ENCODE data around the gene MAP3K20.
A peak's percentile ranks its signal among the peaks of the same experiment; 100 is the strongest.
"Not testable (repeated sequence)": the region's sequence is repeated elsewhere in the genome, so short reads cannot be mapped to it uniquely, and the experiment has no call there.

The MAP3K20 gene

DNA sequence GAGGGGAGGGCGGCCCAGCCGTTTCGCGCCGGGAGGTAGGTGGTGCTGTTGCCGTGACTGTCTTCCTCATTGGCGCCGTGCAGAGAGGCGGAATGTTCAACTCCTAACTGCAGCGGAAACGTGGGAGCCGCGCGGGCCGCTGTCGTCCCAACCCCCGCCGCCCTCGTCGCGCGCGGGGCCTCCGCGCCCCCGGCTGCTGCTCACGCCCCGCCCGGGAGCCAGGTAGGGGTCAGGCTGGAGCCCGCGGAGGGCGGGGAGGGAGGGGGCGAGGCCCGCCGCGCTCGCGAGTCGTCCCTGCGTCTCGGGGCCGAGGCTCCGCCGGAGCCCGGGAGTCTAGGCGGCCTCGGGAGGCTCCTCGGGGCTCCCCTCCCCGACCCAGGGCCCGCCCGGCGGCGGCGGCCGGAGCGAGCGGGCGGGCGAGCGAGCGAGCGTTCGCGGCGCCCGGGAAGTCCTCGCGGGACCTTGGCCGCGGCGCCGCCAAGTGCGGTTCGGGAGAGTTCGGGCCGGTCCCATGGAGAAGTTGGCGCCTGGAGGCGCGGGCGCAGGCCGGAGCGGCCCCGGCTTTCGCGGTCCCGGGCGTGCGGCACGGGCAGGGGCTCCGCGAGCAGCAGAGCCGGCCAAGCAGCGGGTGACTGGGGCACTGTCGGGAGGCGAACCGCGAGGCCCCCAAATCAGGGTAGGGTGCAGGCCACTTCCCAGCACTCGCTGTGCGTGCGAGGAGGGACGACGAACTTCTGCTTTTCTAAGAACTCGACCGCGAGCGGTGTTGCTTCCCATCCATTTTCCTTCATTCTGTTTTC, at the start of gene MAP3K20:
Gene MAP3K20, plus strand, starts transcription at position 66 of the 800 bp plus-strand sequence. CDS start 15,186 bp downstream, outside the sequence.
- peak in 49 of 56 donors; percentile 2 to 77 (median 25) for DNase-seq

GRCh38 chr2:173026479-173026878, 49.2 kb upstream of the MAP3K20 start:
- DNase-seq = no peak

- peak in 51 of 56 donors; percentile 5 to 93 (median 53) for DNase-seq
These were observed 48.2 kb upstream of the MAP3K20 start for GRCh38 chr2:173027181-173028128.

DNA sequence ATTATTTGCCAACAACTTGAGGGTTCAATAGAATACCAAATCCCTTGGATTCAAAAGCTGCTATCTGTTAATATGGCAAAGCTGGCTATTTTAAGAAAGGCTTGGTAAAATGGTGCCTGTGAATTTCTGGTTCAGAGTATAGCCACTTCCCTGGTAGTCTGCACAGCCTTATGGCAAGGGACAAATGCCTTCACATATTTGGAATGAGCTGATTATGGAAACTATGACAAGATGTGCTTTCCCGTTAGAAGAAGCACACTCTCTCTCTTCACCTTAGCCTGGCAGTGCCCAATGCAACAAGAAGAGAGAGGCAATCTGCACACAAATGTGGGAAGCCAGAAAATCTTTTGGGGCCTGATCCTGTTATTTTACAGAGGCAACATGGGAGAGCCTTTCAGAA, 47.5 kb upstream of the MAP3K20 start:
- DNase-seq = no peak

- DNase-seq = no peak
These were observed 47.0 kb upstream of the MAP3K20 start for GRCh38 chr2:173028671-173029070.

DNA sequence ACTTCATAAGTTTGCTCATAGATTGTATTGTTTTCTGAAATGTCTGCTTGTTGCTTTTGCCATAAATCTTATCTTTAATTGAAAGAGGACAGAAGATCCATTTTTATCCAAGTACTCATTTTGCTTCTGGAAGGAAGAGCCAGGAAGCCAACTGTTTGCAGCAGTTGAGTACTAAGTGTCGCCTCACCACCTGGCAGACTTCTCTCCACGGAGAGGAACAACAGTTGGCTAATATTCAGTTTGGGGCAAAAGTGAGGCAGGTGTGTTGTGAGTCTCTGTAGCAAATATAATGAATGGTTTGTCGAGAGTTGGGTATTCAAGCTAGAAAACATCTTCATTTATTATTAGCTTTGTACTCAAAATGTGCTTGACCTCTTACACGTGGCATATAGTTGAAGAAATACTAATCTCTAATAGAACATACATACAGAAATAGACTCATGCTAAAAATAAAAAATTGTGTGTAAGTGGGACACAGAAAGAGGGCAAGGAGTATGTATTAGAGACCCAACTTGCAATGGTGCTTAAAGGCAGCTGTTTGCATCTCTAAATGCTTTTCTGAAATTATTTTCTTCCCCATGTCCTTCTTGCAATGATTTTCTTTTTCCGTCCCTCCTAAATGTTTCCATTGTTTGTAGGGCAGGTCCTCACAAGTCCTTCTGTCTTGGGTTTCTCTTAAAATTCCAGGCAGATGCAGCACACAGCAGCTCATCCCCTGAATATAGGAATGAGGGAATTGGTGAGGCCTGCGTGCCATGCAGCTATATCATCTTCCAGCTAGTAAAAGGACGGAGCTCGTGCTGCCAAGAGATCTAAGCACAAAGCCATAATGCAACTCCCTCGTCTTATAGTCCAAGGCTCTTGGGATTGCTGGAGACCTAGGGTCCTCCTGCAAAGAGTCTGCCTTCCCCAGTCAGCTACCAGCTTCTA, 44.8 kb upstream of the MAP3K20 start:
- no peak for DNase-seq

DNA sequence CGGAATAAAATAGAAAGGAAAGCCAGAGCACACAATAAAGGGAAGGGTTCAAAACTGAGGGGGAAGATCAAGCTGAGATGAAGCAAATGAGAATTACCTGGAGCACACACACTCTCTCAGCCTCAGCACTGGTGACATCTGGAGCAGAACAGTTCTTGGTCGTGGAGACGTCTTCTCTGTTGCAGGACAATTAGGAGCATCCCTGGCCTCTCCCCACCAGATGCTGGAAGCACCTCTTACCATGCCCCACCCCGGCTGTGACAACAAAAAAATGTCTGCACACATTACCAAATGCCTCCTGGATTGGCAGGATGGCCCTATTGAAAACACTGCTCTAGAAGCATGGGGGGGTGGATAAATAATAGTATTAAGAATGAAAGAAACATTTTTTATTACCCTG, 43.6 kb upstream of the MAP3K20 start:
- DNase-seq = no peak

- DNase-seq = no peak
These were observed 42.6 kb upstream of the MAP3K20 start for GRCh38 chr2:173033084-173033483.

- DNase-seq = no peak
These were observed 41.5 kb upstream of the MAP3K20 start for GRCh38 chr2:173034143-173034542.

DNA sequence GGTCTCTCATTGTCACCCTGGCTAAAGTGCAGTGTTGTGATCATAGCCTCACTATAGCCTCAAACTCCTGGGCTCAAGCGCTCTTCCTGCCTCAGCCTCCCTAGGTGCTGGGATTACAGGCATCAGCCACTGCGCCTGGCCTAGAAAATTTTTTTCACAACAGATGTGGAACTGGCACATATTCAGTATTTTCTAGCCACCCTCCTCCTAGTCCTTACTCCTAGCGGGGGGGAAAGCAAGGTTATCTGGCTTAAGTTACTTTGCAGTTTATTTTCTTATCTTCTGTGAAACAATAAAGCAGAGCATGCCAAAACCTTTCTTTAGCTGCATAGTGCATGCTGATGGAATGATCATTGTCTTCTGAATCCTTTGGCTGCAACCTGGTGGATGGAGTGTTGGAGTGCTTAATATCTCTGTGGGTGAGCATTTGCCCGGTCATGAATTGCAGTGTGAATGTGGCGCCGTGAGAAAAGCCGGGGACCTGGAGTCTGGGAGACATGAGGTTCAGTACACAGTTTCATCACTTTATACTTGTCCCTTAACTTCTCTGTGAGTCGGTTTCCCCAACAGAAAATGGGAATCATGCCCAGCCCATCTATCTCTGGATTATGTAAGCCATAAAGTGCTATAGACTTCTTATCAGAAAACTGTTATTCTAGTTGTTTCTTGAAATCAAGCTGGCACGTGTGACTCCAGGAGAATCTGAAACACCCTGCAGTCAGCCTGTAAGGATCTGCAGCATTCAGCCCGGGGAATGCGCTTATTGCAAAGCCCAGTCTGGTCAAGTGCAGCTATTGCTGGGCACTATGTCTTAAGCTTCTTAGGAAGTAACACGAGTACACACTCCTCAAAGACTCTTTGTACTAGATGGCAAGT, 38.2 kb upstream of the MAP3K20 start:
- DNase-seq = no peak

- not testable (repeated sequence) for DNase-seq
These were observed 37.4 kb upstream of the MAP3K20 start for GRCh38 chr2:173038257-173038656.

DNA sequence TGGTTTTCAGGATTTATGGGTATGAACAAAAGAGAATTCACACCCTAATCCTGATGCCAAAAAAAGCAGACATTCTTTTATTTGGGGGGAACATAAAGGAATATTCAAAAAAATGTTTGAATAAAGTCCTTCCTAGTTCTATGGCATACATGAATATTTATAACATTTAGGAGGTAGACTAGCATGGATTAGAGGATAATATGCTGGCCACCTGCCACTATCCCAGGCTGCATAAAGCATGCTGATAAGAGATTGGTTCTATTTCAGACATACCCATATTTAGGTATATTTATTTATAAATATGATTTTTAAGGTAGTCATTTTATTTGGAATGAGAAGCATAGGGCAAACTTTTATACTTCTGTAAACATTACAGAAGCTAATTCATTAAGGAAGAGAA, 34.9 kb upstream of the MAP3K20 start:
- no peak for DNase-seq

DNA sequence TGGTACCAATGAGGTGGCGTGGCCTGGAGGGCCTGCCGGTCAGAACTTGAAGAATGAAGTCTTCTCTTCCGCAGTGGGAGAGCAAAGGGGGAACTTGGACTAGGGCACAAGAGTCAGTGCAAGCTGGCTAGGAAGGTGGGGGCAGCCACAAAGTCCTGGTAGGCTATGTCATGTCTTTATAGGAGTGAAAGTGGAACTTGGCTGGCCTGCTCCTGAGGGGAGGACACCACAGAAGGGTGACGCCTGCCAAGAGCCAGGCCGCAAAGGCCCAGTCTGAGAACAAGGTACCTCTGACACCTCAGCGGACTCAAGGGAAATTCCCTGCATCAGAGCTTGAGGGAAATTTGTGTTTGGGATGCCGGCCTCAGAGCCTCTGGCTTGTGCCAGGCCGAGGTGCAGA, 32.2 kb upstream of the MAP3K20 start:
- peak in 9 of 56 donors; percentile 4 to 30 (median 12) for DNase-seq

GRCh38 chr2:173043897-173044519, 31.6 kb upstream of the MAP3K20 start:
- DNase-seq = no peak

DNA sequence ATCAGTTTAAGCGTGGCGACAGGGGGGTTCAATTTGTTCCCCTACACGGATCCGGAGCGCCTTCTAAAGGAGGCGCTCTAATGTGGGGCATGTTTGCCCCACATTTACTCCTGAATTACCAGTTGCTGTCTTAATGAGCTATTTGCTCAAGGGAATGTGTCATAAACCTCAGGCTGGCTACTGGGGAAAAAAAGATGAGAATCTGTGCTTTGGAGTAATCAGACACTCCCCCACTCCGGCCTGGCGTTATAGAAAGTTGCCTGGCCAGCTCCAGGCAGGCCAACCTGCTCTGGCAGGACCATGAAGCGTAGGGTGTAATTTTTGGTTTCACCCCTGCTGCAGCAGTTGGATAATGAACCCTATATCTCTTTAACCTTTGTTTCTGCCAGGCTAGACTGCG, 31.0 kb upstream of the MAP3K20 start:
- no peak for DNase-seq

DNA sequence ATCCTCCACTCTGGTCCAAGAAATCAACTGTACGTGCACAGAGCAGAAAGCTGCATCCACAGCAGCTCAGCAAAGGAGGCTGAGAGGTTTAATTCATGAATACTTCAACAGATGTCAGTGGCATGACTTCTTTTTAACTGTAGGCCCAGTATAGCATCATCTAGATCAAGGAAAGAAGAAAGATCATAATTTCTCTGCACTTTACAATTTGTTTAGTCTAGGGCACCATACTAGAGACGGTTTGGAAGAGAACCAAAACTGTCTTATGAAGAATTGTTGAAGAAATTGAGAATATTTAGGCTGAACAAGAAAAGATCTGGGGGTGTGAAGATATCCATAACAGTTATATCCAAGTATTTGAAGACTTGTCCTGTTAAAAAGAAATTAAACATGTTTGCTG, 30.5 kb upstream of the MAP3K20 start:
- no peak for DNase-seq

DNA sequence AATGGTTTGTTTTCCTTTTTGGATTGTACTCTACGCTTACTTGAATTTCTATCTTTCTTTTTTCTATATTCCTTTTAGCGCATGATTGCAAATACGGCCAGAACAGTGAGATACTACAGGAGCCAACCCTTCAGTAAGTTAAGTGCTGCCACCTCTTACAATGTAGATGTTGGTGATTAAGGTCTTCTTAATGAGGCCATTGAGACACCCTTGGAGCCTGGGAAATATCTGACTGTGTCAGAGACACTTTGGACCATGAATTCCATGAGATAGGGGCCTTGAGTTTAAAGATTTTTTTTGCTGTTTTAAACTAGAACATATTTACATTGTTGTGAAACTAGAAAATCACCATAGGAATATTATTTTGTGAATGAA, 27.1 kb upstream of the MAP3K20 start:
- no peak for DNase-seq

DNA sequence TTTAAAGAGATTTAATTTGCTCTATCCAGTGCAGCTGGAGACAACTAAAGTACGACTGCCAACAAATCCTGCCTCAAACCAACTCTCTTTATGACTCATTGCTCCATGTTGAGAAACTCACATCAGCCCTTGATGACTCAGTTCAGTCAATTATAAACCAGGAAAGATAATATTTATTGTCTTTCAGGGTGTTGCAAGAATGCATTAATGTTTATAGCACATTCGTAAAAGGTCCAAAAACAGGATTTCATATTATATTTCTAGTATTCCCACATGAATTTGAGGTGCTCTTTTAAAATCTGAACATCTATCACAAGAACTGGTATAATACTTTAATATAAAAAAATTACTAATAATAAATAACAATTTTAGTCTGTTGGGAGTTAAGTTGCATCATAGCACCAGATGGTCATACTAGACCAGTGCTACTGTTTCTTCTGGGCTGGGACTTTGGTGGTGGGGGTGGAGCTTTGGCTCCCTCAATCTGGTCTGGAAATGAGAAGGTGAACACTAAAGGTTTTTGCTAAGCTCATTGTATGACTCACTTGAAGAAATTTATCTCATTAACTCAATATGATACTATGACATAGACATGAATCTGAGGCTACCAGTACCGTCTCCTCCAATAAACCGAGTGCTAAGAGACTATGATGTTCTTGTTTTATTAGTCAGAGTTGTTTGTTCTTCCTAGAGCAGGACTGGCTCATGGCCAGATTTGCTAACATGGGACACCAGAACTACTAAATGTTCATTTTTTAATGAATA, 26.6 kb upstream of the MAP3K20 start:
- peak in 1 of 56 donors; percentile 31 for DNase-seq

GRCh38 chr2:173049831-173050230, 25.8 kb upstream of the MAP3K20 start:
- no peak for DNase-seq

Data from nucleus accumbens (tissue), 56 donors.